Dermis blood vessel endothelial cell (primary cell): Measurements from ENCODE around the gene APBA2. TPM values are rescaled to one million over a fixed set of nuclear protein-coding genes. Genes with fewer than 3 reads are reported as not detected.

Experiments
- DNase-seq: peaks from one replicate; pipeline ENCODE4 v3.0.0; 2010
- total RNA-seq: library from RNA; depleted of rRNA; stranded (reverse); fragments of >200 nt; gene quantifications from 2 replicates; pipeline ENCODE4 v1.2.3, GENCODE V29; 2014

APBA2 gene
- total RNA-seq, 1 donor from 2014 or later, result 18.5 TPM

DNA sequence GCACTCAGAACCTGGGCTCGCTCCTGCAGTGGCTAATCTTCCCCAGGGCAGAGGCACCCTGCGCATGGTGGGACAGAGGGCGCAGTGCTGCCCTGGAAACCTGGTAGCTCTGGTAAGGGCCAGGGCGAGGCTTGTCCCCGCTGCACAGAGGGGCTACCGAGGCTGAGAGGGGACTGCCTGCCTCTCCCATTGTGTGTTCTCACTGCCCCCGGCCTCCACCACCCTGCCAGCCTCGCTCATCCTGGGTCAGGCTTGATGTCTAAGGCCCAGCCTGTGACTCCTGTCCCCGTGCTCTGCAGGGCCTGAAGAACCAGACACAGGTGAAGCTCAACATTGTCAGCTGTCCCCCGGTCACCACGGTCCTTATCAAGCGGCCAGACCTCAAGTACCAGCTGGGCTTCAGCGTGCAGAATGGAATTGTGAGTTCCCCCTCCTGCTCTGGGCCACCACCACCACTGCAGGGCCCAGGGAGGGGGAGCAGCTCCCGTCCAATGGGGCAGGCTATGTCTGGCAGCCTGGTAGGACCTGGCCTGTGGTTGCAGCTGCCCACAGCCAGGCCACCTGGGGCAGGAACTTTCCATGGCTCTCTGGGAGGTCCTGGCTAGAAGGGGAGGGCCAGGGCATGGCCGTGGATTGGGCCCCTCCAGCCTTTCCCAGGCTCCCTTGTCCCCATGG lies 222.3 kb downstream of the APBA2 start:
- no peak for DNase-seq

DNA sequence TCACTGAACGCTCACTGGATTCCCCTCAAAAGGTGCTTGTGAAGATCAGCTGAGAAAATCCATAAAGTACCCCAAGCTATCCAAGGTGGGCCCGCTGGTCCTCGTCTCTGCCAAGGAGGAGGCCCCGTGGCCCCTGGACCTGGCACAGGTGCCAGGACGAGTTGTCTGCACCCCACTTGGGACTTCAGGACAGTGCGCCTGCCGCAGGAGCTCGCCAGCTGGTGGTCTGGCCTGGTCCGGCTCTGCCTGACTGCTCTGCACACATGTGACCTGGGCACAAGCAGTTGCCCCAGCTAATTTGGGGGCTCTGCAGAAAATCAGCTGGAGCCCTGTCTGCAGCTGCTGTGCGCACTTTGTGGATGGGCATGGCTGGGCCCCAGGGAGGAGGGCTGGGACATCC lies 224.0 kb downstream of the APBA2 start:
- no peak for DNase-seq

DNA sequence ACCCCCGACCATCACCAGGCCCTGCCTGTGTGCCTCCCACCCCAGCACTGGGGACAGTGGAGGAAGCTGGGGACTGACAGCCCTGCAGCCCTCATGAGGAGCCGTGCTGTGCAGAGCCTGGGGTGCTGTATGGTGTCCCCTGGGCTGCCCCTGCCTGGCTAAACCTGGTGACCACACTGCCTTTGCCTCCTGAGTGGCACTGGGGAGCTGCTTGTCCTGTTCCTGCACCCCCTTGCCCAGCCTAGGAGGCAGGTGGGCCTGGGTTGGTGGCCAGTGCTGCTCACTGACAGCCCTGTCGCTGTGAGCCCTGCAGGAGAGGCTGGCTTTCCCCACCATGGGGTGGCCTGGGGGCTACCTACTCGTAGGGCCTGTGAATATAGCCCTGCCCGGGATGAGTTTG lies 224.4 kb downstream of the APBA2 start:
- DNase-seq, result no peak

DNA sequence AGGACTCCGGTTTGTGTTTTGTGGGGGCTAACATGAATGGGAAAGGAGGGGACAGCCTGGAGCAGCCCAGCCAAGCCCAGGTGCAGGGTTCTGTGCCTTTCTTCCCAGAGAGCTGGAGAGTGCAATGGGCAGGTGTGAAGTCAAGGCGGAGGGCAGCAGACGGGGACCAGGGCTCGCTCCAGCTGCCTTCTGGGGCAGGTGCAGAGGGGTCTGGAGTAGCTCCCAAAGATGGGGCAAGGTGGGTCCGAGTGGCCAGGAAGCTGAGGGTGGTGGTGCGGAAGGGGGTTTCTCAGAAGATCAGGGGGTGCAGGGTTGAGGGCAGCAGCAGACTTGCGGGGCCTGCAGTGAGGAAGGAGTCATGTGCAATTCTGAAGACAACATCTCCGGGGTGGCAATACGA lies 225.0 kb downstream of the APBA2 start:
- DNase-seq, result no peak

DNA sequence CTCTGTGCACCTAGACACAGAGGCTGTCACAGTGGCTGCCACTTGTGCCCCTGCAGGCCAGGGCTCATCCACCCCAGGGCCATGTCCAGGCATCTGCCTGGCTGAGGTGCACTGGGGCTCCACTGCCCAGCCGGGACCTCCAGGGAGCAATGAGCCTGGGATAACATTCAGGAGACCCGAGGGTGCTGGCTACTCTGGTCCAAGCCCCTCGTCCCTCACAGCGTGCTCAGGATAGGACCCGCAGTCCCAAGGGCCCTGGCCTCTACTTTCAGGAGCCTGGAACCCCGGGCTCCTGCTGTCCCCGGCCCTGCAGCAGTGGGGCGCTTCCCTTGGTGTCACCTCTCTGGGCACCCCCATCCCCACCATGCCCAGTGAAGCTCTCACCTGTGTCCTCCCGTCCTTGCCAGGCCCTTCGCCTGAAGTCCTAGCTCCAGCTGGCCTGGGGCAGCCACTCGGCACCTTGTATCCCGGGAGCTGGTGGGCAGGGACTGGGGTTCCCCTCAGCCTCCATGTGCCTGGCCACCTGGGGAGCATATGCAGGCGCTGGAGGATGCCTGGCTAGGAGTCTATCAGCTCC lies 226.0 kb downstream of the APBA2 start:
- DNase-seq, result no peak

DNA sequence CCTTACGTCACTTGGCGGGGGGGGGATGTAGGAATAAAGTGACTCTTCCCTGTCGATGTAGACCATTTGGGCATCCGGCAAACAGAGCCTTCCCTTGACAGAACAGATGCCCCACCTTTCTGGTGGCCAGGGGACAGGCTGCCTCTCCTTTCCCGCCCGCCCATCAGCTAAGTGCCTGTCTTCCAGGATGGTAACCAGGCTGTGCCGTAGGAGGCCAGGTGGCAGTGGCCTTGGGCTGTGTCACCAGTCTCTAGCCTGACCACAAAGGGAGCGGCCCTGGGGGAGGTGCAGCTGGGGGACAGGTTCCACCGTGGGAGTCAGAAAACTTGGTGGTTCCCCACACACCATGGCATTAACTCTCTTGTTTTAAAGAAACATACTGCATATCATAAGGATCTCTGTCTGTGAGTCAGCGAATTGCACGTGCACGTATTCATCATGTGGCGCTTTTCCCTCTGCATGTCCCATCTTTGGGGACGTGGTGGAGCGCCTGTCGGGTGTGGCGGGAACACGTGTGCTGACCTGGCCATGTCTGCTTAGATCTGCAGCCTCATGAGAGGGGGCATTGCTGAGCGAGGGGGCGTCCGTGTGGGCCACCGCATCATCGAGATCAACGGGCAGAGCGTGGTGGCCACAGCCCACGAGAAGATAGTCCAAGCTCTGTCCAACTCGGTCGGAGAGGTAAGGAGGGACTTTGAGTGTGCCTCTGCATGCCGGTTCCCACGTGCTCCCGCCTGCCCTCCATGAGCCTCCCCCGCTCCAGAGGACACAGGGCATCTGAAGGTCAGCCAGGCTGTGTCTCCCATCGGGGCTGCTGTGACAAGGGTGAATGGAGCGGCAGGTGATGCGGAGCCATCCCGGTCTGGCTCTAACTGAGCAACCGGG lies 227.8 kb downstream of the APBA2 start:
- DNase-seq, result no peak

DNA sequence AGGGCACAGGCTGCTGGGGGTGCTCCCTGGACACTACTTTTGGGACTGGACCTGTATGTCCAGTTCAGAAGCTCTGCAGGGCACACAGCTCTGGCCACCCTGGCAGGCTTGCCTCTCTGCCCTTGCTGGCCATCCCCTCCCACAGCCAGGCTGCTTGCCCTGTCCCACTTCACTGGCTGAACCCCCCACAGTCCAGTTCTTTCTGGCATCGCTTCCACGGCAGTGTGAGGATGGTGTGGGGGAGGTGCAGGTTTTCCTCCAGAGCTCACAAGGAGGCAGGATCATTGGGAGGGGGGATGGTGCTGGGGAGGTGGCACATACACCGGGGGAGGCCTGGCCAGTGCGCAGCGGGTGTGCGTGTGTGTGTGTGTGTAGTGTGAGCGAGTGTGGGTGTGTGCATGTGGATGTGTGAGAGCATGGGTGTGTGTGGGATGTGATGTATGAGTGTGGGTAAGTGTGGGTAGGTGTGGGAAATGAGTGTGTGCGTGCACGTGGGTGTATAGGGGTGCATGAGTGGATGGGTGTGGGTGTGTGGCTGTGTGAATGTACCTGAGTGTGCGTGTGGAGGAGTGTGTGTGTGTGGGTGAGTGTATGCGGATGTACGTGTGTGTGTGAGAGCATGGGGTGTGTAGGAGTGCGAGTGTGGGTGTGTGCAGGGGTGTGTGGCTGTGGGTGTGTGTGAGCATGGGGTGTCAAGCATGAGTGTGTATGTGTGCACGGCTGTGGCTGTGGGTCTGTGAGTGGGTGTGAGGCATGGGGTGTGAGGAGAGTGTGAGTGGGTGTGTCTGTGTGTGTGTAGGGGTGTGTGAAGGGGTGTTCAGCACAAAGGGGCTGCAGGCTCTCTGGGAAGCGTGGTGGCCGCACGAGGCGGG lies 228.7 kb downstream of the APBA2 start:
- no peak for DNase-seq

DNA sequence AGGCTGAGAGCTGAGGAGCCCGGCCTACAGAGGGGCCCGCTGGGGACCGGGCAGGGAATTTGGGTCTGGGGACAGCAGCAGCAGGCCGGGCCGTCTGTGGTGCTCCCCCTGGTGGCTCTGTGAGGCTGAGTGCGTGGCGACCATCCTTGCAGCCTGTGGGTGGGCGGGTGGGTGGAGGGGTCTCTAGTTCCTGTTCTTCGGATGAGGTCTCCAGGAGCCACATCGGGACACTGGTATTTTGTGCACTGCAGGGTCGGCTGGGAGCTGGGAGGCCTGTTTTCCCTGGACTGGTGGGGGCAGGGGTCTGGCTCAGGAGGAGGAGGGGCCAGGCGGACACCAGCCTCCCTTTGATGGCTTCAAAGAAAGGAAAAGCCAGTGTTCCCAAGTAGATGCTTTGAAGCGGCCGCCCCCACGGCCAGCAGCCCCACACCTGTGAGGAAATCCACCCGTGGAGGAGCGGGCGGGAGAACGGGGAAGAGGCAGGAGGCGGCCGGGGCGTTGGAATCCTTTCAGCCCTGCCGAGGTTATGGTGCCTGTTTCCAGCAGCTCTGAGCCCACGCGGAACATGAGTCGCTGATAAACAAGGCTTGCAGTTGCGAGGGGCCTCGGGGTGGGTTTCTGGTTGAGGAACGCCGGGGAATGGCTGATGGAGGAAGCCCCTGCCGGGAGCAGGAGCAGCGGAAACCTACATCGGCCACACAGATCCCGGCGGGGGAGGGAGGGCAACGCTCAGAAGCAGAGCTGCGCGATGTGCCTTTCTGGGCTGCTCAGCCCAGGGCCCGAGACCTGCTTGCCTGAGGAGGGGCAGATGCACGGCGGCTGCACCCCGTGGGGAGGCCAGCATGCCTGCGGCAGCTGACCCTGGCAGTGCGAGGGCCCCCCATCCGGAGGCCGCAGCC lies 229.6 kb downstream of the APBA2 start:
- DNase-seq, result peak; percentile 32

DNA sequence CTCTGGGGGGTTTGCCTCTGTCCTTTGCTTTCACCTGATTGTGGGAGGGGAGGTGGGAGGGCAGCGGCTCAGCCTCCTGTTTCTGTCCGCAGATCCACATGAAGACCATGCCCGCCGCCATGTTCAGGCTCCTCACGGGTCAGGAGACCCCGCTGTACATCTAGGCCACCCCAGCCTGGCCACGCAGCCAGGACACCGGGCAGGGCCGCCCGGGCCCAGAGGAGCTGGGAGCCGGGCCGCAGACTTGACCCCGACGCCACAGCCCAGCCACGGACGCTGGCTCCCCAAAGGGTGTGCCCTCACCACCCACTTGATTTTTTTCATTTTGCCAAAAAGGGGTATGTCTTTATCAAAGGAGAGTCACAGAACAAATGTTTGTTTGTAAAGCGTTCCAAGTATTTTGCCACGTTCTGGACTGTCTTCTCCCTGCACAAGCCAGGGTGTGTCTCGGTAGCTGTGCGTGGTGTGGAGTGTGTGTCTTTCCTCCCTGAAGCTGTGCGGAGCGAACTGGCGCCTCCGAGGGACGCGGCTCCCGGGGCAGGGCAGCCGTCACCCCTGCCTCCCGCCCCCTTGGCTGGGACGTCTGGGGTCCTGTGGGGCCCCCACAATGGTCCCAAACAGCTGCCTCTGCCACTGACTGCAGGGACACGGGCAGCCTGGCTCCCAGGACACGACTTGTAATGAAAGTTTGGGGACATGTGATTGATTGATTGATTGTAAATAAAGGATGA lies 231.4 kb downstream of the APBA2 start:
- no peak for DNase-seq

DNA sequence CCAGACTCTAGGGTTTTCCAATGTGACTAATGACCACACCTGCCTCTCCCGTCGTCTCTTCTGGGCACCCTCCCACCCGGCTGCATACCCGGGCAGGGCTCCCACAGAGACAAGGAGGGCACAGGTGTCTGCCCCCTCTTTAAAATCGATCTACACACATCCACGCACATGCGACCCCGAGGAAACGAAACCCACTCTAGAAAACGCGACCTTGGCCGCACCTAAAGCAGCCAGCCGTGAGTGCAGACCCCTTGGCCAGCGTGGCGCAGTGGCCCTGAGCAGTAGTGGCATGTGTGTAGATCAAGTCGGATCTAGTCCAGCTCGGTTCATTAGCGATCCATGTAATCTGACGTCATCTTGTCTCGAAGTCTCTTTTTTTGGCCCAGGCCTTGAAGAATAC lies 232.0 kb downstream of the APBA2 start:
- no peak for DNase-seq

DNA sequence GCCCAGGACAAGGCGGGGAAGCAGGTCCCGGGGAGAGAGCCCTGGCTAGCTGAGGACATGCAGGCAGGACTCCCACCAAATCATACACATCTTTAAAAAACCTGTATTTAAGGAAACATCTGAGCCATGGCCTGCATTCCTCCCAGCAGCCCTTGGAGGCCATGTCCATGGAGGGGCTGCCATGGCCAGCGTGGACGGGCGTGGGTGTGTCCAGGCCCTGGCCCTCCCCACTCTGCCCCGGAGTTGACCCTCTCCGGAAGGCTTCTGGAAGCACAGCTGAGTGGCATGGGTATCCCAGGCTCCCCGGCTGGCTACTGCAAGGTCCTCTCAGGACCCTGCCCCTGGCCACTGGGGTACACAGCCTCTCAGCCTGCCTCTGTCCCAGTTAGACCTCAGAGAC lies 234.1 kb downstream of the APBA2 start:
- DNase-seq, result no peak

DNA sequence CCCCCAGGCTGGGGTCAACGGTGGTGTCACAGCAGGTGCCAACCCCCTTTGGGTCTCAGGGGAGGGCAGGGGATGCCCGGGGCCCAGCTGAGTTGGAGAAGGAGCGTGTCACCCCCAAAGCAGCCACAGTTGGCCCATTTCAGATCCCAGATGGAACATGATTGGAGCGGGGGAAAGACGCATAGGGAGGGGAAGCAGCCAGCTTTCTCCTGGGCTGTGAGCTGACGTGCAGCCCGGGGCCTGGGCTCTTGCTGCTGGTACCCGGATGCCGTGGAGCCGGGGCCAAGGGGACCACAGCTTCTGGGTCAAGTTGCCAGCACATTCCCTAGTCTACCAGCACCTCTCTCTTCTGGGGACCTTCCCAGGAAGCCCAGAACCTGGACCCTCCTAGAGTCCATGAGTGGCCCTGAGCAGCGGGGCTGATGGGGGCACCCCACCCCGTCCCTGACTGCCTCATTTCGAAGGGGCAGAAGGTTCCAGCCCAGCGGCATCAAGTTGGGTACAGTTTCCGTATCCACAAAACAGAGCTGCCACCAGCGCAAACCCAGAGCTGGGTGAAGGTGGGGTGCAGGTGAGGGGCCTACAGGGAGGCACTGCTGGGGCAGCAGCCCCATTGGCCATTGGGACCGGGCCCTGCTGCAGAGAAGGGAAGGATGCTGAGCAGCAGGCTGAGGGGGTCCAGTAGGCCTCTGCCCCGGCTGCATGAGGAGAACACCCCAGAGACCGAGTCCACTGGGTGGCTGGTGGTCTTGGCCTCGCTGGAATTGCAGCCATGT lies 235.0 kb downstream of the APBA2 start:
- DNase-seq, result no peak

DNA sequence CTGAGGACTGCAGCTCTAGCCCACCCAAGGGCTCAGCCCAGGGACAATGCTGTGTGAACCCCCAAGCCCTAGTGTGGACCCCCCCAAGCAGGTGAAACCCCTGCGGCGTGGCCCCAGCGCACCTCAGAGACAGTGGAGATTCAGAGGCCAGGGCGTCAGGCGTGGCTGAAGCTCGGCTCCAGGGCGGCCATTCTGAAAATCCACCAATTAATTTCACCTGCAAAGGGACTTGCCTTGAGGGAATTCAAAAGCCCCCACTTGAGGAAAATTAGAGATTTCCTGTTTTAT lies 235.5 kb downstream of the APBA2 start:
- no peak for DNase-seq

DNA sequence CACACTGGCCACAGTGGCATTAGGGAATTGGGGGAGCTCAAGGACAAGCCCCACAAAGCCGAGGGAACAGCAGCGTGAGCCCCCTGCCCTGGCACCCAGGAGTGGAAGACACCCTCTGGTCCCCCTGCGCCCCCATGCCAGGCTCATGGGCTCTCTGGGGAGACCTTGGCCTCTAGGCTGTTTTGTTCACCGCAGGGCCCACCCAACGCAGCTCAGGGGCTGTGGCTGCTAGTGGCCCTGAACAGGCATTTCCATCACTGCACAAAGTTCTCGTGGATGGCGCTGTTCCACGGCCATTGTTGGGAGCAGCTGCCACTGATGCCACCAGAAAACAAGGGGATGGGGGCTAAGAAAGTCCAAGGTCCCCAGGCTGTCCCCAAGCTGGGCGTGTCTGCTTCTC lies 236.1 kb downstream of the APBA2 start:
- no peak for DNase-seq

DNA sequence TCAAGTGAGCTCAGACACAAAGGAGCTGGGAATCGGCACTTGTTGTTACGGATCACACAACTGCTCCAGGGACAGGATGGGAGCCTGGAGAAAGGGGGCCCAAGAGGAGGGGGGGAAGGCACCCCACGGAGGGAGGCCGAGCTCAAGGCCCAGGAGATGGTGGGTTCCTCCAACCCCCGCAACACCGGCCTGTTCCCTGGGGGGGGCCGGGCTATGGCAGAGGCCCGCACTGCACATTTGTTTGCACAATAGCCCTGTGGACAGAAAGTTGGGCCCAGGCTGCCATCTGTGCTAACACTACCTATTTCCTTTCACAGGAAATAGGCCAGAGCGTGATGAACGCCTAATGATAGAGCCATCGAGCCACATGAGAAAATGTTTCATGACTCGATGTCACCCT lies 236.7 kb downstream of the APBA2 start:
- DNase-seq, result no peak

DNA sequence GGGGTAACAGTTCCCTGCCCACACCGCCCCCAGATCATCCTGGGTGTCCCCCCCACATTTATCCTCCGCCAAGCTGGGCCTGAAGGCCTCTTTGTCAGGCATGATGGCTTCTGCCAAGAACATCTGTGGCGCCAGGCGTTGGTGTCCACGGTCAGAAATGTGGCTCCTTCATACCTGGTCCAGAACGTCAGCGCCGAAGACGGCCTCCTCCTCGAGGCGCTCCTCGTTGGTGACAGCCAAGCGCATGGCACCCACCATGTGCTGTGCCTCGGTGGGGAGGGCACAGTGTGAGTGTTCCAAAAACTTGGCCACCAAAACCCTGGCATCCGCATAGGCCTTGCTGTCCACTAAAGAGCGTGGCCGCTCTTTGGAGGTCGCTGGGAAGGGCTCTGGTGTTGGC lies 237.4 kb downstream of the APBA2 start:
- DNase-seq, result no peak

DNA sequence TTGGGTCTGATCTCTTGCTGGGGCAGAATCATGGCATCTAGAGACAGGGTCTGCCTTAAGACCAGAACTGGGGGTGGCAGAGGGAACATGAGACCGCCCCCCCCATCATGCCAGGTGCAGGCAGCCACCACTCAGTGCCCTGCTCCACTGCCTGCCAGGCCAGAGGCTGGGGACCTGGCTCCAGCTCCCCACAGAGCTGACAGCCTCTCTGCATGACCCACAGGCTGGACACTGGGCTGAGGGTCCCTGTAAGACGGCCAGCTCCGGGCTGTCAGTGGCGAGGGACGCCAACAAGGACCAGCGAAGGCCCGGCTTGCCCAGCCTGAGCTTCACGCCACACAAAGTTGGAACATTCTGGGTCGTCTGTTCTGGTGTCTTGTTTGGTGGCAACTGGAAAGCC lies 238.2 kb downstream of the APBA2 start:
- DNase-seq, result no peak

DNA sequence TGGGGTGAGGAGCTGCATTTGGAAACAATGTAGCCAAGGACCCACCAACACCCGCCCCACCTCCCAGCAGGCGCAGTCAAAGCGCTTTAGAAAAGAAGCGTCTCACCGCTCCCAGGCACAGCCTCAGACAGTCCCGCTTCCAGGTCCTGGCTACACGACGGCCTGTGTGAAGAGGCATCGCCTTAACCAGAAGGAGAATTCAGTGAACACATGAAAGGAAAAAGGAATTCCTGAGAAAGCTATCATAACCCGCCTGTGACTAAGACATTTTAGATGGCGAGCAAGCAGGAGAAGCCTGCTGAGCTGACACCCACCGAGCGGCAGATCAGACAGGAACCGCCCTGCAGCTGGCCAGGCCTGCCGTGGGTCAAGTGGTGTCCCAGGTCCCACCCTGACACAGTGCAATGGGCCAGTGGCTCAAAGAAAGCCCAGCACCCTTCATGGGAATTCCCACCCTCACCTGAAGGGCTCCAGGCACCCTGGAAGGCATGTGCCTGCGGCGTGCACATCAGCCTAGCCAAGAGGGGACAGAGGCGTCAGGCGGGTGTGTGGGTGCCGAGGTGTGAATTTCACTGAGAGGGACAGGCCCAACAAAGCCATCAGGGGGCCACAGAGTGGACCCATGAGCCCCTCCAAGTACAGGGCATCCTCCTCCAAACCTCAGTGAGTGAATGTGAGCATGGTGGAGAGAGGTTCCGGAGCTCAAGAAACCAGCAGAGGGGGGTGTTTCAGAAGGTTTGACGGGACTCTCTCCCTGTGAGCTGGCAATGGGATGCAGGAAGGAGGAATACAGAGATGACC lies 239.0 kb downstream of the APBA2 start:
- DNase-seq, result no peak

DNA sequence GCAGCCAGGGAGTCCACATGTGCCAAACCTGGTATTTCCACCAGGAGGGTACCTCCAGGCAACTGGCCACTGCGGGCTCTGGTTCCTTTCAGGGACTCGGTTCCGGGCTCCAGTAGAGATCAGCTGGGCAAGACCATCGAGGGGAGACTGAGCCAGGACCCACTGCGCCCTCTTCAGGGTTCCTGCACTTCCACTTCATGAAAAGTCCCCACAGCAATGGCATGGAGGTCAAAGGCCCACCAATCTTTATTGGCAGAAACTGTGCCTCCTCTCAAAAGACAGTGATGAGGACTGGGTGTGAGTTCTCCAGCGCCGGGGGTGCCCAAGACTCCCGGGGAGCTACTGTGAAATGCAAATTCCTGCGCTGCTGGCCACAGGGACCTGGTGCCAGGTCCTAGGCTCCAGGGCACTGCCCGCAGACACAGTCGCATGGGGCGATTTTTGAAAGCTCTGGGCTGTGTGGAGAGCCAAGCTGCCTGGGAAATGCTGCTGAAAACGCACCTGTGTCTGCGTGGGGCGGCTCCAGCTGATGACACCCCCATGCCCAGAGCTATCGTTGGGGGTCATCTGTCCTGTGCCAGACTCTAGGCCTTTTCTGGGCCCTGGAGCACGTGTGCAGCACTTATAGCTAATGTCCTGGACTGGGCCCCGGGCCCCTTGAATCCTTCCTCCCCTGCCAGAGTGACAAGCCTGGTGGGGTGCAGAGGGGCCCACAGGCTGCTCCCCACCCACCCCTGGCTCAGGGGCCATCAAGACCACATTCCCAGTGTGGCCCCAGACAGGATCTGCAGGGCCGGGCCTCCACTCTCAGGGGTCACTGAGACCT lies 239.8 kb downstream of the APBA2 start:
- no peak for DNase-seq
